Measurements from ENCODE around the gene ITPR1. TPM values are rescaled to one million over a fixed set of nuclear protein-coding genes. Genes with fewer than 3 reads are reported as not detected.

Gene ITPR1
- polyA plus RNA-seq, 2 of the 4 experiments (the other 2 are of a cell fraction) = 2.8 to 9.6 TPM

DNA sequence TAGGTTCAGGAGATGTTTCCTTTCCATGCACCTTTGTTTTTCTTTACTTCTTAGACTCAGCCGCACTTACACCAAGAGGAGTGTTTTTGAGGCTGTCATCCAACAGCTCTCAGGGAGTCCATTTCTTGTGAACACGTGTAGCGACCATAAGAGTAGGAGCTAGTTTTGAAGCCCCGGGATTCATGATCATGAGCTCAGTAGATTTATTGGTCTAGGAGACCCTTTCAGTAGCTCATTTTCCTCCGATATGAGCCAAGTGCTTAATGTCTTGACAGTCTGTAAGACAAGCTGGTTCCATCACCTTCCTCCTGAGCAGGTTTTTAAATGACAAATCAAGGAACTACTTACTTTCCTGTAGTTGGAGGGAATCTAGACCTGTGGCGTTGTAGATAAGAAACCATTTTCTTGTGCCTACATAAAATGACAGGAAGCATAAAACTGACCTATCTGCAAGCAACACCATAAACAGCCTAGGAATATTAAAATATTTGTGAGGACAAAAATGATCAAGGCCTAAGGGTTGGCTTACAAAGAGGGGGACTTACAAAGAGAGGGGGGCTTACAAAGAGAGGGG is 313.5 kb downstream of the ITPR1 start (continued):
- TF ChIP-seq REST (IDR thresholded peaks at IDR 0.05) = no peak
- TF ChIP-seq, protein P1, sequence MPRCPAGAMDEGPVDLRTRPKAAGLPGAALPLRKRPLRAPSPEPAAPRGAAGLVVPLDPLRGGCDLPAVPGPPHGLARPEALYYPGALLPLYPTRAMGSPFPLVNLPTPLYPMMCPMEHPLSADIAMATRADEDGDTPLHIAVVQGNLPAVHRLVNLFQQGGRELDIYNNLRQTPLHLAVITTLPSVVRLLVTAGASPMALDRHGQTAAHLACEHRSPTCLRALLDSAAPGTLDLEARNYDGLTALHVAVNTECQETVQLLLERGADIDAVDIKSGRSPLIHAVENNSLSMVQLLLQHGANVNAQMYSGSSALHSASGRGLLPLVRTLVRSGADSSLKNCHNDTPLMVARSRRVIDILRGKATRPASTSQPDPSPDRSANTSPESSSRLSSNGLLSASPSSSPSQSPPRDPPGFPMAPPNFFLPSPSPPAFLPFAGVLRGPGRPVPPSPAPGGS (IDR thresholded peaks at IDR 0.05) = no peak

DNA sequence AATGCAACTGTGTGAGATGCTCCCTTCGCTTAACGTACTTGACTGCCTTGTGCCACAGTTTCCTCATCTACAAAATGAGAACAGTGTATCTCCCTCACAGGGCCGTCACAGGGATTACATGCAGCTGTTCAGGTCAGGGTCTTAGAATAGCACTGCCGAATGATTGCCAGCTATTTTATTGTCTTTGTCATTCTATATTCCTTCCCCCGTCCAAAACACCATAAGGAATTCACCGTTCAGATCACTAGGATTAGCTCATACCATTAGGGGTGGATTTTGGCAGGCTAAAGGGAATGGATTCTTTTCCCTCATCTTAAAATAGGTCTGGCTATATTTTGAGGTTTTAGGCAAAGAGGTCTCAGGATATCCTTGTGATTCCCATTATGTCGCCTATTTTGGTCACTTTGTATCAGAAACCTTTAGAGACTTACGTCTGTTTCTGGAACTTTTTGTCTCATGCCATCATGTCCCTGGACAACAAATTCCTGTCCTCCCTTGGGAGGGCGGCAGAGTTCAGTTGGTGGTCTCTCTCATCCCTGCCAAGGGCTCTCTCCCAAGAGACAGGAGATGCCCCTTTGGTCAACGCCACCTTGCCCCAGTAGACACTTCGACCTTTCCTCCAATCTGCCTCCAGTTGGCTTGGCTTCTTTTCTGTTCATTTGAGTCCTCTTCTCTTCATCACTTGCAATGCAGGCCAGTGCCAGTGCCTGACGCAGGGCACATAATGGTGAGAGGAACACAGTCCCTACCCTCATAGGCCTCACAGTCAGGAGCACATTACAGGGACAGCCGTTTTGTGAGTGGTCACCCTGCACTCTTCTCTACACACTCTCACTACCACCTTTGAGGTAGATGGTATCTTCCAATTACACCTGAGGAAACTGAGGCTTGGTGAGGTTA is 314.5 kb downstream of the ITPR1 start:
- Histone ChIP-seq H3K4me2 (no peak overlapping the region), H3K4me3 (no peak overlapping the region), H3K9me3 (no peaks in the 10 kb centered on the region), H3K4me1 (no peaks in the 10 kb centered on the region), H3K27ac (no peak overlapping the region)
- ATAC-seq = no peak
- ChIA-PET POLR2A (no interaction called here), CTCF (interaction anchor here (1.1 to 1.7 kb wide), 2 partner anchors 169 to 219 kb away, joined by 3 to 5 read pairs; no protein-coding TSS in a partner anchor)
- TF ChIP-seq, protein P2, sequence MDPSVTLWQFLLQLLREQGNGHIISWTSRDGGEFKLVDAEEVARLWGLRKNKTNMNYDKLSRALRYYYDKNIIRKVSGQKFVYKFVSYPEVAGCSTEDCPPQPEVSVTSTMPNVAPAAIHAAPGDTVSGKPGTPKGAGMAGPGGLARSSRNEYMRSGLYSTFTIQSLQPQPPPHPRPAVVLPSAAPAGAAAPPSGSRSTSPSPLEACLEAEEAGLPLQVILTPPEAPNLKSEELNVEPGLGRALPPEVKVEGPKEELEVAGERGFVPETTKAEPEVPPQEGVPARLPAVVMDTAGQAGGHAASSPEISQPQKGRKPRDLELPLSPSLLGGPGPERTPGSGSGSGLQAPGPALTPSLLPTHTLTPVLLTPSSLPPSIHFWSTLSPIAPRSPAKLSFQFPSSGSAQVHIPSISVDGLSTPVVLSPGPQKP (IDR thresholded peaks at IDR 0.05; ENCODE audit: low read depth, low read length) = no peak
- TF ChIP-seq FOSL2 (IDR thresholded peaks at IDR 0.05) (no peak), FOSL2 (CRISPR knock-in tag; IDR thresholded peaks at IDR 0.05) (no peak), TP53 (CRISPR knock-in tag; IDR thresholded peaks at IDR 0.05) (no peak), KDM1A (IDR thresholded peaks at IDR 0.05; ENCODE audit: low read depth) (no peak), HOXB5 (CRISPR knock-in tag; IDR thresholded peaks at IDR 0.05) (no peak), POLR2A (IDR thresholded peaks at IDR 0.05; ENCODE audit: low read length) (no peak)
- TF ChIP-seq, protein P1 (IDR thresholded peaks at IDR 0.05) = no peak
- no peak for FAIRE-seq
- no peak for DNase-seq (ENCODE audit: low read depth in 1 of 2, low spot score in 1 of 2)
- WGBS (ENCODE audit: missing lambda C conversion rate) = 86% methylated on average over 13 of the region's 13 CpGs

DNA sequence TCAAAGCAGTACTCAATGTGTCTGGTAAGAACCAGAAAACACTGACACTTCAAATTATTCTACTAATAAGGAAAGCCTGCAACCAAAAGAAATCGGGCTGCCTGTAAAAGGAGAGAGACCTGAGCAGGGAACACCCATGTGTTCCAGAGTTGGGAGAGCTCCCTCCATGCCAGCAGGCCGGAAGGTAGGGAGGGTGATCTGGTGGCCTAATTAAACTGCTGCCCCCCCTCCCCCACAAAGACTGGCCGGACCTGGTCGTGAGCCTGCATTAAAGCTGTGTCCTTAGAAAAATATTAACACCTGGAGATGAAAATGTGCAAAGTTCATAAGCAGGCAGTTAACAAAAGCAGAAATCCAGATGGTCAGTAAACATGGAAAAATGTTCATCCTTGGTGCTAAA is 315.5 kb downstream of the ITPR1 start:
- CTCF ChIA-PET = no interaction called here
- no peaks in the 10 kb centered on the region for H3K4me1 ChIP-seq
- no peak for ATAC-seq
- TF ChIP-seq, protein P3, sequence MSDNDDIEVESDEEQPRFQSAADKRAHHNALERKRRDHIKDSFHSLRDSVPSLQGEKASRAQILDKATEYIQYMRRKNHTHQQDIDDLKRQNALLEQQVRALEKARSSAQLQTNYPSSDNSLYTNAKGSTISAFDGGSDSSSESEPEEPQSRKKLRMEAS (IDR thresholded peaks at IDR 0.05) = no peak
- TF ChIP-seq, protein P4, sequence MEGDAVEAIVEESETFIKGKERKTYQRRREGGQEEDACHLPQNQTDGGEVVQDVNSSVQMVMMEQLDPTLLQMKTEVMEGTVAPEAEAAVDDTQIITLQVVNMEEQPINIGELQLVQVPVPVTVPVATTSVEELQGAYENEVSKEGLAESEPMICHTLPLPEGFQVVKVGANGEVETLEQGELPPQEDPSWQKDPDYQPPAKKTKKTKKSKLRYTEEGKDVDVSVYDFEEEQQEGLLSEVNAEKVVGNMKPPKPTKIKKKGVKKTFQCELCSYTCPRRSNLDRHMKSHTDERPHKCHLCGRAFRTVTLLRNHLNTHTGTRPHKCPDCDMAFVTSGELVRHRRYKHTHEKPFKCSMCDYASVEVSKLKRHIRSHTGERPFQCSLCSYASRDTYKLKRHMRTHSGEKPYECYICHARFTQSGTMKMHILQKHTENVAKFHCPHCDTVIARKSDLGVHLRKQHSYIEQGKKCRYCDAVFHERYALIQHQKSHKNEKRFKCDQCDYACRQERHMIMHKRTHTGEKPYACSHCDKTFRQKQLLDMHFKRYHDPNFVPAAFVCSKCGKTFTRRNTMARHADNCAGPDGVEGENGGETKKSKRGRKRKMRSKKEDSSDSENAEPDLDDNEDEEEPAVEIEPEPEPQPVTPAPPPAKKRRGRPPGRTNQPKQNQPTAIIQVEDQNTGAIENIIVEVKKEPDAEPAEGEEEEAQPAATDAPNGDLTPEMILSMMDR (IDR thresholded peaks at IDR 0.05) = no peak
- no peak for TF ChIP-seq EP300 (IDR thresholded peaks at IDR 0.05)
- no peak for TF ChIP-seq KDM5A (IDR thresholded peaks at IDR 0.05)
- no peak for TF ChIP-seq HDAC2 (IDR thresholded peaks at IDR 0.05)
- no peak for TF ChIP-seq MYC (IDR thresholded peaks at IDR 0.05; ENCODE audit: borderline replicate concordance, low read length)
- TF ChIP-seq JUNB (IDR thresholded peaks at IDR 0.05) = no peak
- TF ChIP-seq RAD21 (conservative IDR thresholded peaks at IDR 0.05 in 1 of 2, IDR thresholded peaks at IDR 0.05 in 1 of 2) = no peak
- H3K4me2 ChIP-seq = no peak overlapping the region
- no peak for DNase-seq (ENCODE audit: low read depth in 1 of 2, low spot score in 1 of 2)
- H3K4me3 ChIP-seq = no peak overlapping the region
- no peaks in the 10 kb centered on the region for H3K9me3 ChIP-seq
- FAIRE-seq = no peak
- no peak overlapping the region for H3K27ac ChIP-seq
- 77% methylated on average over 4 of the region's 4 CpGs for whole genome bisulfite sequencing (ENCODE audit: missing lambda C conversion rate)
- POLR2A ChIA-PET = no interaction called here
